ENCODE results near the gene SIPA1L3.

The SIPA1L3 gene

GRCh38 chr19:38170334-38170733, 263.3 kb downstream of the SIPA1L3 start:
- no peak for TF ChIP-seq CTCF (IDR thresholded peaks at IDR 0.05; ENCODE audit: low read depth, low read length)
- DNase-seq (ENCODE audit: low read depth in 2 of 2): no peak
- no peak overlapping the region for H3K4me3 ChIP-seq (replicated peaks in 1 of 2; ENCODE audit: low read depth in 2 of 2, low read length in 2 of 2)

GRCh38 chr19:38172001-38172400, 265.0 kb downstream of the SIPA1L3 start:
- DNase-seq (ENCODE audit: low read depth in 2 of 2): no peak
- H3K4me3 ChIP-seq (replicated peaks in 1 of 2; ENCODE audit: low read depth in 2 of 2, low read length in 2 of 2): no peak overlapping the region
- TF ChIP-seq CTCF (IDR thresholded peaks at IDR 0.05; ENCODE audit: low read depth, low read length): no peak

- TF ChIP-seq CTCF (IDR thresholded peaks at IDR 0.05; ENCODE audit: low read depth, low read length): no peak
- peak in 1 of 2 donors; percentile 13 for DNase-seq (ENCODE audit: low read depth in 2 of 2)
- H3K4me3 ChIP-seq (replicated peaks in 1 of 2; ENCODE audit: low read depth in 2 of 2, low read length in 2 of 2): no peak overlapping the region
These were observed 266.5 kb downstream of the SIPA1L3 start for GRCh38 chr19:38173291-38174041.

GRCh38 chr19:38175422-38175821, 268.4 kb downstream of the SIPA1L3 start:
- no peak for TF ChIP-seq CTCF (IDR thresholded peaks at IDR 0.05; ENCODE audit: low read depth, low read length)
- DNase-seq (ENCODE audit: low read depth in 2 of 2): no peak
- H3K4me3 ChIP-seq (replicated peaks in 1 of 2; ENCODE audit: low read depth in 2 of 2, low read length in 2 of 2): no peak overlapping the region

- H3K4me3 ChIP-seq (replicated peaks in 1 of 2; ENCODE audit: low read depth in 2 of 2, low read length in 2 of 2): no peak overlapping the region
- DNase-seq (ENCODE audit: low read depth in 2 of 2): no peak
- no peak for TF ChIP-seq CTCF (IDR thresholded peaks at IDR 0.05; ENCODE audit: low read depth, low read length)
These were observed 273.1 kb downstream of the SIPA1L3 start for GRCh38 chr19:38180071-38180470.

- no peak for TF ChIP-seq CTCF (IDR thresholded peaks at IDR 0.05; ENCODE audit: low read depth, low read length)
- H3K4me3 ChIP-seq (replicated peaks in 1 of 2; ENCODE audit: low read depth in 2 of 2, low read length in 2 of 2): no peak overlapping the region
These were observed 275.7 kb downstream of the SIPA1L3 start for GRCh38 chr19:38182536-38183210.

More at GRCh38 chr19:38182536-38183210, 275.7 kb downstream of the SIPA1L3 start:
- DNase-seq (ENCODE audit: low read depth in 2 of 2): no peak

All from cardiac fibroblast (primary cell).